Endothelial cell (in vitro differentiated cells): ENCODE measurements around the gene HCN2. TPM values are rescaled to one million over a fixed set of nuclear protein-coding genes. Genes with fewer than 3 reads are reported as not detected.

Source experiments
- DNase-seq: peaks from one replicate; pipeline ENCODE4 v3.0.0; 2021; ENCODE audit warnings: low spot score
- H3K27ac Mint-ChIP-seq: one replicate; pipeline ENCODE4 v1.8.0; 2021; ENCODE audit warnings: mixed read lengths, inconsistent platforms; ENCODE audit not compliant: unreplicated experiment
- H3K27me3 Mint-ChIP-seq: one replicate; pipeline ENCODE4 v1.8.0; 2021; ENCODE audit warnings: mild to moderate bottlenecking, moderate library complexity, mixed read lengths, inconsistent platforms; ENCODE audit not compliant: unreplicated experiment
- H3K36me3 Mint-ChIP-seq: one replicate; pipeline ENCODE4 v1.8.0; 2021; ENCODE audit warnings: mild to moderate bottlenecking, low read depth, mixed read lengths, inconsistent platforms; ENCODE audit not compliant: unreplicated experiment
- H3K4me1 Mint-ChIP-seq: one replicate; pipeline ENCODE4 v1.8.0; 2021; ENCODE audit warnings: mild to moderate bottlenecking, mixed read lengths, inconsistent platforms; ENCODE audit not compliant: unreplicated experiment
- H3K4me3 Mint-ChIP-seq: one replicate; pipeline ENCODE4 v1.8.0; 2021; ENCODE audit warnings: mild to moderate bottlenecking, mixed read lengths, inconsistent platforms; ENCODE audit not compliant: unreplicated experiment
- H3K9me3 Mint-ChIP-seq: one replicate; pipeline ENCODE4 v1.8.0; 2021; ENCODE audit warnings: mixed read lengths, inconsistent platforms; ENCODE audit not compliant: unreplicated experiment
- total RNA-seq: library from RNA; stranded (reverse); fragmentation: NEBNext Ultra II Directional; extraction: Animal tissue kit (Norgen Biotek cat#: 25700); gene quantifications from one replicate; pipeline ENCODE4 v1.2.1, GENCODE V29; 2021; ENCODE audit not compliant: unreplicated experiment
- TF ChIP-seq, protein P1 (sequence below): fragments of 200-600 bp; sonication (generic); IDR thresholded peaks from one replicate; pipeline ENCODE4 v1.5.0; 2021; ENCODE audit warnings: antibody characterized with exemption; ENCODE audit not compliant: unreplicated experiment

Gene HCN2
- total RNA-seq, 1 donor from 2014 or later, result 0.28 TPM

DNA sequence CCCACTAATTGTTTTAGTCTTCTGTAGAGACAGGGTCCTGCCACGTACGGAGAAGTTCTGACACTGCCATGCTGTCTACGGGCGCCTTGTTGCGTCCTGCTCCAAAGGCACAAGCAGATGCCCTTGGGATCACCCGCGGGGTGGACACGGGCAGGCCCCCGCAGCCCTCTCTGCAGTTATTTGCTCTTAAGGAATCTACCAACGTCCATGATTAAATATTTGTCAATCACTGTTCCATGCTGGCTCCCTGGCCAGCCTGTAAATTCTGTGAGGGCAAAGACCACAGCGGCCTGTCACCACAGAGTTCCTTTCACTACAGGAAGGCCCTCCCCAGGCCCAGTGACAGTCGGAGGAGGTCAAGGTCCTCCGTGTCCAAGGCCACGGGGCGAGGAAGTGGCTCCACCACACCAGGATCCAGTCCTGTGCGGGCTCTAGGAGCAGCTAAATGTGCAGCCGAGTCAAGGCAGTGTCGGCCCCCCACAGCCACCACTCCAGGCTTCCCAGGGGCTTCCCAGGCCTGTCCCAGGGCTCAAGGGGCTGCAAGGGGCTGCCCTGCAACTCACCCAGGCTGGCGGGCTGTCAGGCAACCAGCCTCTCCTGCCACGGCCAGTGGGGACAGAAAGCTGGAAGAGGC lies 71.2 kb downstream of the HCN2 start:
- H3K36me3 Mint-ChIP-seq, result no peaks in the 10 kb centered on the region
- no peak for DNase-seq
- peaks cover 20% of the 10 kb centered on the region for H3K27me3 Mint-ChIP-seq
- H3K4me1 Mint-ChIP-seq, result peaks cover 8% of the 10 kb centered on the region
- TF ChIP-seq, protein P1, sequence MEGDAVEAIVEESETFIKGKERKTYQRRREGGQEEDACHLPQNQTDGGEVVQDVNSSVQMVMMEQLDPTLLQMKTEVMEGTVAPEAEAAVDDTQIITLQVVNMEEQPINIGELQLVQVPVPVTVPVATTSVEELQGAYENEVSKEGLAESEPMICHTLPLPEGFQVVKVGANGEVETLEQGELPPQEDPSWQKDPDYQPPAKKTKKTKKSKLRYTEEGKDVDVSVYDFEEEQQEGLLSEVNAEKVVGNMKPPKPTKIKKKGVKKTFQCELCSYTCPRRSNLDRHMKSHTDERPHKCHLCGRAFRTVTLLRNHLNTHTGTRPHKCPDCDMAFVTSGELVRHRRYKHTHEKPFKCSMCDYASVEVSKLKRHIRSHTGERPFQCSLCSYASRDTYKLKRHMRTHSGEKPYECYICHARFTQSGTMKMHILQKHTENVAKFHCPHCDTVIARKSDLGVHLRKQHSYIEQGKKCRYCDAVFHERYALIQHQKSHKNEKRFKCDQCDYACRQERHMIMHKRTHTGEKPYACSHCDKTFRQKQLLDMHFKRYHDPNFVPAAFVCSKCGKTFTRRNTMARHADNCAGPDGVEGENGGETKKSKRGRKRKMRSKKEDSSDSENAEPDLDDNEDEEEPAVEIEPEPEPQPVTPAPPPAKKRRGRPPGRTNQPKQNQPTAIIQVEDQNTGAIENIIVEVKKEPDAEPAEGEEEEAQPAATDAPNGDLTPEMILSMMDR, result no peak
- H3K4me3 Mint-ChIP-seq, result peak overlapping the region; percentile 88
- no peaks in the 10 kb centered on the region for H3K9me3 Mint-ChIP-seq
- no peak overlapping the region for H3K27ac Mint-ChIP-seq

- Mint-ChIP-seq H3K9me3 (no peaks in the 10 kb centered on the region), H3K27ac (no peak overlapping the region), H3K36me3 (peaks cover under 1% of the 10 kb centered on the region), H3K4me3 (peak overlapping the region; percentile 88), H3K27me3 (peaks cover 18% of the 10 kb centered on the region), H3K4me1 (peaks cover 8% of the 10 kb centered on the region)
- DNase-seq, result no peak
- TF ChIP-seq, protein P1, result no peak
Measured at GRCh38 chr19:661427-662196, 71.9 kb downstream of the HCN2 start.

DNA sequence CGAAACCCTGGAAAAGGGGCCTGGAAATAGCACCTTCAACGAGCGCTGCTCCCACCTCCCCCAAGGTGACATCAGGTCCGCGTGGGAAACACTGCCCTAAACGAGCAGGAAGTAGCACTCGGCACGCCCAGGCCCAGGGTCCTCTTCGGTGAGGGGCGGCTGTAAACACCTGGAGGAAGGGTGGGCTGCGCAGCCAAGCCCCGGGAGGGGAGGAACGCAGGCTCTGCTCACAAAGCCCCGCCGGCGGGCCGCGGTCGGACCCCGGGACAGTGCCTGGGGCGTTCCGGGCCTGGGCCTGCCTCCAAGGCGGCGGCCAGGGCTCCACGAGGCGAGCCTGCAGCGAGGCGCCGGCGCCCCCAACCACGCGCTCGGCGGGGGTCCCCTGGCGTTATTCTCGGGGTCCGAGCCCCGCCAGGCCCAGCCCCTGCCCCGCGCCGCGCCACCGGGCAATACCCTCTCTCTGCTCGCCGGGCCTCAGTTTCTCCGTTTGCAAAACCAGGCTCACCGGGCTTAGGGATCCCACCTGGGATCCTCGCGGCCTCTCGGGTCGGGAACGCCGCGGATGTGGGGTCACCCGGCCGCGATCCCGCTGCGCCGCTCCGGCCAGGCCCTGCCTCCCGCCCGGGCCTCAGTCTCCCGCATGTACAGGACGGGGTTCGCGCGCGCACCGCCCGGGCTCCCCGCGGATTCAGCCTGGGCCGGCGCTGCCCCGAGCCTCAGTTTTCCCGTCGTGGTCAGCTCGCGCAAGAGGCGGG lies 72.7 kb downstream of the HCN2 start:
- peaks cover 18% of the 10 kb centered on the region for H3K27me3 Mint-ChIP-seq
- H3K4me3 Mint-ChIP-seq, result peak overlapping the region; percentile 88
- H3K9me3 Mint-ChIP-seq, result no peaks in the 10 kb centered on the region
- H3K4me1 Mint-ChIP-seq, result peaks cover 8% of the 10 kb centered on the region
- TF ChIP-seq, protein P1, result no peak
- peaks cover 4% of the 10 kb centered on the region for H3K36me3 Mint-ChIP-seq
- H3K27ac Mint-ChIP-seq, result no peak overlapping the region
- DNase-seq, result peak; percentile 36

DNA sequence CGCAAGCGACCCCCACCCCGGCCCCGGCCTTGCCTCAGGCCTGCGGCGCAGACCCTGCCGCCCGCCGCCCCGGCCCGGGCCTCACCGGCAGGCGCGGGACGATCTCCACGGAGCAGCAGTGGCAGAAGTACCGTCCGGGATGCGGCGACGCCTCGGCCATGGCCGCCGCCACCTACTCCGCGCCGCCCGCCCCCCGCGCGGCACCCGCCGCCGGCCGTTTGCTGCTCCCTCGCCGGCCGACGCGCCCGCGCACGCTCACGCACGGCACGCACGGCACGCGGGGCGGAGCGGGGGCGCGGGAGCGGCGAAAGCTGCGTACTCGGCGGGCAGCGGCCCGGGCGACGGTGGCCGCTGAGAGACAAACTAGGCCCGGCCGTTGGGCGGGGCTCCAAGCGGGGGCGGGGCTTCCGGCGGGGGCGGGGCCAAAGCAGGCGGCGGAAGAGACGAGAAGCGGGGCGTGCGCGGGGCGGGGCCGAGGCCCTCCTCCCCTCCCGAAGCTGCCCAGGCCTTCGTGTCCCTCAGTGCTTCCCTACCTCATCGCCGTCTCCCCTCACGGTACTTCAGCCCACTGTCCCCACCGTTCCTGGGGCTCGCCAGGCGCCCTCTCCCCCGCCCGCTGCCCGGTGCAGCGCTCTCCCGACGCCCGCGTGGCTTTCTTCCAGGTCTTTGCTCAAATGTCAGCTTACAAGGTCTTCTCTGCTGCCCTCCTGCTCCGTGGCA lies 73.4 kb downstream of the HCN2 start, which contains the start of gene RNF126:
RNF126 (minus strand) TSS at position 253 of the 720 bp plus-strand sequence; CDS start at position 160, 93 bp downstream.
- Mint-ChIP-seq H3K4me1 (peaks cover 8% of the 10 kb centered on the region), H3K4me3 (peak within 1 kb of the TSS; percentile 91), H3K36me3 (peaks cover 4% of the 10 kb centered on the region), H3K9me3 (no peaks in the 10 kb centered on the region), H3K27ac (no peak within 1 kb of the TSS), H3K27me3 (peaks cover 20% of the 10 kb centered on the region)
- TF ChIP-seq, protein P1, result no peak
- DNase-seq, result peak; percentile 91
